Activated CD4-positive, alpha-beta T cell treated with anti-CD3 and anti-CD28 coated beads, Interleukin-2, amount 50 U/mL, for 4 hours (primary cell): Measurements from ENCODE around the gene COX8A.

Source experiments
- DNase-seq, 2 experiments: peaks; one replicate each; pipeline ENCODE4 v3.0.0-alpha.2; 2020

The COX8A gene

GRCh38 chr11:64023712-64024710 is 49.6 kb downstream of the COX8A start:
- DNase-seq = no peak

- DNase-seq = no peak
Observed at GRCh38 chr11:64025205-64025604, 50.8 kb downstream of the COX8A start.
